CD4-positive, alpha-beta T cell treated with Interleukin-15 for 4 hours (primary cell): ENCODE data around the gene ARHGAP28.

ENCODE experiments used
- DNase-seq: peaks from one replicate; pipeline ENCODE4 v3.0.0-alpha.2; 2020; ENCODE audit warnings: low spot score

Gene ARHGAP28, protein sequence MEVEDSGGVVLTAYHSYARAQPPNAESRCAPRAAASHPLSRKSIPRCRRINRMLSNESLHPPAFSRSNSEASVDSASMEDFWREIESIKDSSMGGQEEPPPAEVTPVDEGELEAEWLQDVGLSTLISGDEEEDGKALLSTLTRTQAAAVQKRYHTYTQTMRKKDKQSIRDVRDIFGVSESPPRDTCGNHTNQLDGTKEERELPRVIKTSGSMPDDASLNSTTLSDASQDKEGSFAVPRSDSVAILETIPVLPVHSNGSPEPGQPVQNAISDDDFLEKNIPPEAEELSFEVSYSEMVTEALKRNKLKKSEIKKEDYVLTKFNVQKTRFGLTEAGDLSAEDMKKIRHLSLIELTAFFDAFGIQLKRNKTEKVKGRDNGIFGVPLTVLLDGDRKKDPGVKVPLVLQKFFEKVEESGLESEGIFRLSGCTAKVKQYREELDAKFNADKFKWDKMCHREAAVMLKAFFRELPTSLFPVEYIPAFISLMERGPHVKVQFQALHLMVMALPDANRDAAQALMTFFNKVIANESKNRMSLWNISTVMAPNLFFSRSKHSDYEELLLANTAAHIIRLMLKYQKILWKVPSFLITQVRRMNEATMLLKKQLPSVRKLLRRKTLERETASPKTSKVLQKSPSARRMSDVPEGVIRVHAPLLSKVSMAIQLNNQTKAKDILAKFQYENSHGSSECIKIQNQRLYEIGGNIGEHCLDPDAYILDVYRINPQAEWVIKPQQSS

DNA sequence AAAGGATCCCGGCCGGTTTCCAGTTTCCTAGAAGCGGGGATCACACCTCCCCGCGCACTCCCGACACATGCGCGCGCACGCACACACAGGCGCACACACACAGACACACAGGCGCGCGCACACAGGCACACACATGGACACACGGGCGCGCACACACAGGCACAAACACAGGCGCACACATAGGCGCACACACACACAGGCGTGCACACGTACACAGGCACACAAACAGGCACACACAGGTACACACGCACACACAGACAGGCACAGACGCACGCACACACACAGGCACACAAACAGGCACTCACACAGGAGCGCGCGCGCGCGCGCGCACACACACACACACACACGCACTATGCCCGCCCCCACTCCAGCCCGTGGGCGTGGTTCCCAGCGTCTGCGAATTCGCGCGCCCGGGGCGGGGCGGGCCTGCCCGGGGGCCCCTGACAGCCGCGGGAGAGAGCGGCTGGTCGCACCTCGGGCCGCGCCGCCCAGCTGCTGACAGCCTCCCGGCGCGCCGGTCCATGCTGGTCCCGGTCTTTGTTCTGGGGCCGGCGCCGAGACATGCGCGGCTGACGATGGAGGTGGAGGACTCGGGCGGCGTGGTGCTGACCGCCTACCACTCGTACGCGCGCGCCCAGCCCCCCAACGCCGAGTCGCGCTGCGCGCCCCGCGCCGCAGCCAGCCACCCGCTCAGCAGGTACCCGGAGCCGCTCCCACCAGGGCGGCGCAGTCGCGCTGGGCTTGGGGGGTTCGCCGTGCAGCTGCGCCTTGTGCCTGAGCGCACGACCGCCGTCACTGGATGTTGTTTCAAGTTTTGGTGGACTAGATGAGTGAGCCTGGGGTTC, at the start of gene ARHGAP28:
Gene ARHGAP28 (plus strand): TSS at position 470 of the 845 bp plus-strand sequence. CDS start 106 bp downstream, at position 576.
- no peak for DNase-seq

DNA sequence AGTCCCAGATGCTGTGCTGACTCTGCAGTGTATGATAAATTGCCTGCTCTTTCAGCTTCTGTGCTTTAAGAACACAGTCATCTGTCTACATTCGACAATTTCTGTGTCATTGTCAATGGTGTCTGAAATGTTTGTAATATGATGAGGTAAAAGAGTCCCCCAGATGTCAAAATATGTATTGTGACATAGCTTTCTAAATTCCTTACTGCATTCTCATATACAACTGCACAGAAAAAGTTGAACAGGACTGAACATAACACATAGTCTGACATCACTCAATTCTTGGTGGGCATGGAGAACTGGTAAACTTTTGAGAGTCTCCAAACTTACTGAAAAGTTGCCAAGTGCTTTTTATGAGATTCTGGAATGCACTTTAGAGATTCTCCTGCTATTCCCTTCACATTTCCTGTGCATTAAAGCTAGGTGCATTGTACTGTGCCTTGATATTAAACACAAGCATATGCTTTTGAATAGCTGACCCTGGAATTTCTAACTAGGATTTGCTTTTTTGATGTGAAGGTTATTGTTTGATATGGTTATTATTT, 48.1 kb upstream of the ARHGAP28 start:
- no peak for DNase-seq

DNA sequence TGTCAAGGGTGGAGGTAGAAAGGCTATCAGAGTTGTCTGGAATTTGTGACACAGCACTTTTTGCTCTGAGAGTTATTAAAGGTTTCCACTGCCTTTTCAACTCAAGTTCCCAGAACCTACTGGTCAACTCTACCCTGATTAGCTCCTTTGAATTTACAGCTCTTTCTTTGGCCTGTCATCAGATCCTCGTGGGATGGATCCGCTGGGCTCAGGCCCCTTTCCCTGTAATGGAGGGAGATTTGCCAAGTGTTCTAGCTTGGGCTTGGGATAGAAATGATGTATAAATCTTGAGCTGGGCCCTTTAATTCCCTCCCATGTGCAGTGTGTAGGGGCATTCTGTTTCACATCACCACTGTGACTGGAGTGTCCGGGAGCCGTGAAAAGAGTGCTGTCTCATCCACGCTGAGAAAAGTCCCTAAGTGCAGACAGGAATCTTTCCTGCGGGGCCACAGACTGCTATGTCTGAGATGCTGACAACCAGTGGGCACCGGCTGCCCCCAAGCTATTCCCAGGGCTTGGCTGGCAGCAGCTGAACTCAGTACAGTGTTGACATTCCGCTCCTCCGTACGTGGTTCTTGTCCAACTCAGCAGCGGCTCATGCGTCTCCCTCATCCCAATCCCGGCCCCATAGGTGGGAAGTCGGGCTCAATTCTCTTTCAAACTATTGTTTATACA, 46.9 kb upstream of the ARHGAP28 start:
- DNase-seq, result no peak

GRCh38 chr18:6683112-6683876, 46.2 kb upstream of the ARHGAP28 start:
- no peak for DNase-seq

DNA sequence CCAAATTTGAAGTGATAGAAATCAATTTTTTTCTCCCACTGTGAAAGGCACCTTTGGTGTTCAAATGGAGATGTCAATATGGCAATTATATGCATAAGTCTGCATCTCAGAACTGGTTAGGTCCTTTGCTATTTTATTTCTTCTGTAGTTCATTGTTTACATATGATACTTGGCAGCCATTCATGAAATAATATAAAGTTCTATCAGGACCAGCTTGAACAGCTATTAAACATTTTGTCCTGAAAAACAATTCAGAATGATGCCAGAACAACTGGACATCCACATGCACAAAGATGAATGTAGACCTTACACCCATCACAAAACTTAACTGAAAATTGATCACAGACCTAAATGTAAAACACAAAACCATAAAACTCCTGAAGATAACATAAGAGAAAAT, 41.8 kb upstream of the ARHGAP28 start:
- DNase-seq, result no peak

DNA sequence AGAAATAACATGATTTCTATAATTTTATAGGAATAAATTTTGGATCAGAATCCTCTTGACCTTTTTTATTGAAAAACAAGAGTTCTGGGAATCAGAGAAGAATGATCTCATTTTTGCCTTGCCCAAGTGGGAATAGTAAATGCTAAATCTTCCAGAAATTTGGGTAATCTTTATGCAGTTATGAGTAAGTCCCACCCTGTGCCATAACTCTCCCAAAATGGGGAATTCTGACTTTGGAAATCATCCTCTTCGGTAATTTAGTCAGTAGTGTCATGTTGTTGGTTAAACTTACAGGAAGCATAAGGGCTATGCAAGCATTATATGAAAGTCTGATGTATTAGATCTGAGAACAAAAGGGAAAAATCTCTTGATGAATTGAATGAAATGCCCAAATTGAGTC, 20.6 kb upstream of the ARHGAP28 start:
- no peak for DNase-seq

- no peak for DNase-seq
Measured at GRCh38 chr18:6711467-6711866, 18.0 kb upstream of the ARHGAP28 start.

DNA sequence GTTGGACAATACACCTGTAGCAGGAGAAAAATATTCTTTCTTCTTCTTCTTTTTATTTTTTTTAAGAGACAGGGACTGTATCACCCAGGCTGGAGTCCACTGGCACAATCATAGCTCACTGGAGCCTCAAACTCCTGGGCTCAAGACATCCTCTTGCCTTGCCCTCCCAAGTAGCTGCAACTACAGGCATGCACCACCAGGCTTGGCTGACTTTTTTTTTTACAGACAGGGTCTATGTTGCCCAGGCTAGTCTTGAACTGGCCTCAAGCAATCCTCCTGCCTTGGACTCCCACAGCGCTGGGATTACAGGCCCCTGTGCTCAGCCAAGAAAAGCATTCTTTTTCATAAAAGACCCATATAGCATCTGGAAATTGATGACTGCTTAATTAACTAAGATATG, 17.1 kb upstream of the ARHGAP28 start:
- no peak for DNase-seq

DNA sequence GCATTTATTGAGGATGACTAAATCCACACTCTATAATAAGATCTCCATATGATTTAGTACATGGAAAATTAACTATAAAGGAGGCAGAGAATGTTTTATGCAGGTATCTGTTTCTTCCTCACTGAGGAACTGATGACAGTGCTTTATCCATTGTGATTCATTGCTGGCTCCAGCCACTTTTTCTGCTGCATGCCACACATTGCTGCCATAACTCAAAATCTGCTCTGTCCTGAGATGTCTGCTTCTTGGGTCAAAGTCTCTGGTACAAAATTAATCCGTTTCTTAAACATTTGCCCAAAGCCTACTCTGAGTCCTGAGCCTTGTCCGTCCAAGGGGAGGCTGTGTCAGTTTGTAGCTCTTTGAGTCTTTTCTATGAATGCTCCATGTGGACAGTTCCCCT, 15.5 kb upstream of the ARHGAP28 start:
- no peak for DNase-seq

DNA sequence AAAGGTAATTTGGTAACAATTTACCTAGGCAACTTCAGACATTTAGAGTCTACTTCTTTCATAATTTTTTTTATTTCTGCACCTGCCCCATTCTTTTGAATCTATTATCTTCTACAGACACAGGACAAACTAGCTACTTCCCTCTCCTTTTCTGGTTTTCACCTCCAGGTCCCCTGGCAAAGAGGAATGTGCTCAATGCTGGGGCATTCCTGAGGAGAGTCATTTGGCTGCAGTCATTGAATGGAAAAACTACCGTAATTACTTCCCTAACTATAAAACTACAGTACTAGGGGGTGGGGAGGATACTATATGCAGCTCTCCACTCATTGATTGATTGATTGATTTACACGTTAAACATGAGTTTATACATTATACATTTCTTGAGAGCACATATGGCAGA, 11.2 kb upstream of the ARHGAP28 start:
- DNase-seq, result no peak

DNA sequence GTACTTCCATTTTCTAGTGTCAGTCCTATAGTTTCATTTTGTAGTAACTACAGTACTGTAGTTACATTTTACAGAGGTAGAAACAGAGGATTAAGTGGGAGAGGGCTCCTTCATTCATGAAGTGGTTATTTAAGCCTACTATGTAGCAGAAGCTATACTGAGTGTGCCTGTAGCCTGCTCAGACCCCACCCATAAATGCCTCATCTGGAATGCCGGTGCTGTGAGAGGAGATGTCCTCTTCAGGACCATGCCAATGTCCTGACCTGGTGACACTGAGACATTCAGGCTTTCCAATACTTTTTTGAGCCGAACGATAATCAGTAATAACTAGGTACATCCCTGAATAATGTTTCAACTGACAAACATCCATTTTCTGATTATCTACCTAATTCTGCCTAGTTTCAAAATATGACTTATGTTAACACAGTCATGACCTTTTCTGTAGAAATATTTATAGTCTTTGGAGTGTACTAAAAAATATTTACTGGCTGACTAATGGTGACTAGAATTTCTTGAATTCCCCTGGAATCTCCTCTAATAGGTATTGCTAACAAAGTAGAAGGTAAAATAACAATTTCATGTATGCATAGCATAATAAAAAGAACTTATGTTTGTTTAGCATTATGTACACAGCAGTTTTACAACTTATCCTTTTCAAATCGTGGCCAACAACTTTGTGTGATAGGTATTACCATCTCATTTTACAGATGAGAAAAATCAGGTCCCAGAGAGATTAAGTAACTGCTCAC, 10.2 kb upstream of the ARHGAP28 start:
- DNase-seq, result no peak

GRCh38 chr18:6719910-6720683, 9.4 kb upstream of the ARHGAP28 start:
- DNase-seq, result no peak

DNA sequence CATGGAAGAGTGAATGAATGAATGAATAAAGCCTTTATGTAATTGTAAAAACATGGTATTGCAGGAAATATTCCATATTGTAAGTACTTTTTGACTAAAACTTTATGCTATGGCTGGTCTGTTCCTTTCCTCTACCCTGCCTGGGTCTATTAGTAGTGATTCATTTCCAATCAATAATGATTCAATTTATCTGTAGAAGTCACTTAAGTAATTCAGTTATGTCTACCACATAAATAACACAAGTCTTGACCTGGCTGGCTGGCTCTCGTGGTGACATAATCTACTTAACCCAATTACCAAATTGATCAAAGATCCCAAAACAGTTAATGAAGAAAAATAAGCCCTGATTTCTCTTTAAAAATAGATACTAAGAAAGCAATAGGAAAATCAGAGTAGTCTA, 7.8 kb upstream of the ARHGAP28 start:
- DNase-seq, result no peak

DNA sequence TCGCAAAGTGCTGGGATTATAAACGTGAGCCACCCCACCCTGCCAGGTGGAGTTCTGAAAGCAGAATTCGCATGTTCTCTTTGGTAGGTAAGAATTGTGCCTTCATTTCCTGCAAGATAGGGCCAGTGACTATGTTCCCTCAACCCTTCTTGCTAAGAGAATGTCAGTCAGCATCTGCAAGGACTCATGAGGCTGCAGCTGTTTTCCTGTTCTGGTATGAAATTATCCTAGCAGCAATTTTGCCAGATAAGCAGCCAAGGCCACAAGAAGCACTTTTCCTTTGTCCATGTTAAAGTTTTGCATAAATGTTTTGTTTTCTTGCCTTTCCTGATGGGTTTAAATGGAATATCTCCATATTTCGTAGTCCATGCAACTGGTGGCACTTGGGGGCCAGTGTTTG, 6.8 kb upstream of the ARHGAP28 start:
- no peak for DNase-seq

GRCh38 chr18:6724331-6724730, 5.2 kb upstream of the ARHGAP28 start:
- no peak for DNase-seq

GRCh38 chr18:6728331-6728730, 1.2 kb upstream of the ARHGAP28 start:
- no peak for DNase-seq

DNA sequence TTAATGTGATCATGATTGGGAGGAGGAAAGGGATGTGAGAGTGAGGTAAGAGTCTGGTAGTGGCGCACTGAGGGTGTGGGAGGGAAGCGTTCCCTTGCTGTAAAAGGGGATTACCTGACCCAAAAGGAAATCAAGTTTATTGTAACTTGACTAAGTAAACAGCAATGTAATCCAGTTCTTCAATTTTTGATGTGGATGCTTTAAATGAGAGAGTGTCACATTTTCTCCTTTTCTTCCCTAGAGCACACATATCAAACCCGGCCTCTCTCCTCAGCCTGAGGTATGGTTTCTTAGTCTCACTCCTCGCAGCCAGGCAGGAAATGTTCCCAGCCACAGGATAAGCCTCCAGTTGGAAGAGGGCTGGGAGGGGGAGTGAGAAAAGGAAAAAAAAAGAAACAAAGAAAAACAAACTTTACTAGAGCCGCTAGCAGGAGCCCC, 688 bp upstream of the ARHGAP28 start:
- no peak for DNase-seq

DNA sequence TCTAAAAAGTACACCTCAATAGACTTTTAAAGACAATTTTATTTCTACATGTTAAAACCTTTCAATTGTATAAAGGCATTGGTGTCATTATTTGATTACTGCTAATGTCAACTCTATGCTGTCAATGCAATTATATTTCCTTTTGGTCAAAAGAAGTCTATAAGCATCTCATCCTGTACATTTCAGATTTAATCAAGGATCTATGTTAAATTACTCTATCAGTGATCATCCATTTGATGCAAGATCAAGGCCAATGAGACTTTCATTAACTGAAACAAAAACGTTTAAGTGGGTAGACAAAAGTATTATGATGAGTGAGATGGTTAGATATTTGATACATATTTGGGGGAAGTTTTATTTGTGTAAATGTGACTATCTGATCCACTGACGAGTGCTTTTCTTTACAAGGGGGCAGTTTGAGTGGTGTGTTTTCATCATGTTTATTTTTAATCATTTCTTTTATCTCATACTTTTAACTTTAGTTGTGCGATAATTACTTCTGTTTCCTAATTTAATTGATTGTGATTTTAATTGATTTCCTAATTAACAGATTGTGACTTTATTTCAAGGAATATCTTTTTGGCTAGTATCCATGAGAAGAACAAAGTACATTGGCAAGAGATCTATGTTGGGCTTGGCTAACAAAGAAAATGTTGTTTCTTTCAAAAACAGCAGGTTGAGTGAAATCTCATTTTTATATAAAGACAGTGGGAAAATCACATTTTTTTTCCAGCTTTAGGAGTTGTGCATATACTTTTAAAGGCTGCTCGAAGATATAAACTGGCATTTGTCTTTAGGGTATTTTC, 1.1 kb downstream of the ARHGAP28 start:
- no peak for DNase-seq

- DNase-seq, result no peak
Measured at GRCh38 chr18:6731222-6731596, 1.7 kb downstream of the ARHGAP28 start.
